PC-9 (cell line): Measurements from ENCODE around the gene JUND. TPM values are rescaled to one million over a fixed set of nuclear protein-coding genes. Genes with fewer than 3 reads are reported as not detected.

Source experiments
- BruUV-seq: library from RNA; stranded (reverse); fragments of 400-500 nt; replicated peaks from 2 replicates; lab custom pipeline; 2021; lab: Mats Ljungman, UMichigan
- CTCF ChIA-PET: fragments of 300-600 bp; sonication (Branson Sonifier 250); formaldehyde crosslinking; loops from one replicate; lab custom pipeline; 2022; ENCODE audit warnings: antibody characterized with exemption; lab: Charles Lee
- POLR2A ChIA-PET: fragments of 300-600 bp; sonication (Branson Sonifier 250); formaldehyde crosslinking; loops from one replicate; lab custom pipeline; 2022; ENCODE audit warnings: antibody characterized with exemption; ENCODE audit not compliant: unreplicated experiment; lab: Charles Lee
- DNase-seq, 2 experiments: peaks; one replicate each; pipeline versions ENCODE4 v3.0.0 to v3.0.0-alpha.2; 2015 to 2022; ENCODE audit warnings: mixed read lengths in 1 of 2
- H2AFZ ChIP-seq: fragments of 200-600 bp; sonication (generic); 2 replicates; pipeline ENCODE4 v1.8.1; 2017; ENCODE audit warnings: antibody characterized with exemption
- H3F3A ChIP-seq: fragments of 200-600 bp; sonication (generic); 2 replicates; pipeline ENCODE4 v1.8.1; 2017; ENCODE audit warnings: antibody characterized with exemption, mild to moderate bottlenecking, low read depth; ENCODE audit not compliant: insufficient read depth
- H3K27ac ChIP-seq: fragments of 200-600 bp; sonication (generic); 2 replicates; pipeline ENCODE4 v1.6.1; 2016; ENCODE audit warnings: mixed run types
- H3K27me3 ChIP-seq: fragments of 200-600 bp; sonication (generic); 2 replicates; pipeline ENCODE4 v1.6.1; 2016; ENCODE audit warnings: low read depth, mixed run types; ENCODE audit not compliant: insufficient read depth
- H3K36me3 ChIP-seq: fragments of 200-600 bp; sonication (generic); 2 replicates; pipeline ENCODE4 v1.6.1; 2016; ENCODE audit warnings: low read depth, mixed run types
- H3K4me1 ChIP-seq: fragments of 200-600 bp; sonication (generic); replicated peaks from 2 replicates; pipeline ENCODE4 v1.6.1; 2016; ENCODE audit warnings: mixed run types; ENCODE audit not compliant: insufficient read depth
- H3K4me2 ChIP-seq: fragments of 200-600 bp; sonication (generic); 2 replicates; pipeline ENCODE4 v1.6.1; 2017; ENCODE audit warnings: mixed run types
- H3K4me3 ChIP-seq: fragments of 200-600 bp; sonication (generic); 2 replicates; pipeline ENCODE4 v1.6.1; 2016; ENCODE audit warnings: mixed run types
- H3K79me2 ChIP-seq: fragments of 200-600 bp; sonication (generic); 2 replicates; pipeline ENCODE4 v1.6.1; 2017; ENCODE audit warnings: low read depth, mixed run types
- H3K9me2 ChIP-seq: fragments of 200-600 bp; sonication (generic); 2 replicates; pipeline ENCODE4 v1.8.1; 2017; ENCODE audit warnings: mild to moderate bottlenecking; ENCODE audit not compliant: insufficient read depth
- H3K9me3 ChIP-seq: fragments of 200-600 bp; sonication (generic); 2 replicates; pipeline ENCODE4 v1.8.1; 2016; ENCODE audit warnings: low read depth; ENCODE audit not compliant: insufficient read depth
- H4K20me1 ChIP-seq: fragments of 200-600 bp; sonication (generic); 2 replicates; pipeline ENCODE4 v1.8.1; 2017; ENCODE audit not compliant: insufficient read depth
- CTCF ChIP-seq: fragments of 200-600 bp; sonication (generic); conservative IDR thresholded peaks from 2 replicates; pipeline ENCODE4 v1.6.1; 2017; ENCODE audit warnings: mixed run types, antibody characterized with exemption, mild to moderate bottlenecking, moderate library complexity
- EZH2 ChIP-seq: fragments of 200-600 bp; sonication (generic); IDR thresholded peaks from 2 replicates; pipeline ENCODE4 v1.8.0; 2017; ENCODE audit warnings: antibody characterized with exemption, low read depth
- intact Hi-C: fragments of 100-400 bp; cut with micrococcal nuclease; formaldehyde crosslinking; loops from one replicate; pipeline ENCODE4 v1.10.0; 2022; ENCODE audit not compliant: unreplicated experiment
- total RNA-seq: library from RNA; stranded (reverse); gene quantifications from 2 replicates; pipeline ENCODE4 v1.2.3, GENCODE V29; 2021

The JUND gene
- total RNA-seq, 1 experiment from 2014 or later = 115 TPM

GRCh38 chr19:18265582-18265981, 15.8 kb downstream of the JUND start:
- peaks cover 13% of the 10 kb centered on the region for H3F3A ChIP-seq
- no peak for TF ChIP-seq CTCF
- no peak for TF ChIP-seq EZH2
- intact Hi-C loops = no loop called here

GRCh38 chr19:18264971-18265540, 16.4 kb downstream of the JUND start:
- no peak overlapping the region for H2AFZ ChIP-seq
- no peak overlapping the region for H3K4me3 ChIP-seq
- no peak overlapping the region for H3K4me2 ChIP-seq
- no peaks in the 10 kb centered on the region for H3K4me1 ChIP-seq
- H3K9me3 ChIP-seq = no peaks in the 10 kb centered on the region
- TF ChIP-seq EZH2 (no peak), CTCF (no peak)
- no peaks in the 10 kb centered on the region for H3K9me2 ChIP-seq
- no peaks in the 10 kb centered on the region for H3K36me3 ChIP-seq
- no peaks in the 10 kb centered on the region for H3K27me3 ChIP-seq
- ChIA-PET POLR2A (no interaction called here), CTCF (no interaction called here)
- H3K27ac ChIP-seq = no peak overlapping the region
- no TSS peak for BruUV-seq
- no peak for DNase-seq
- no peaks in the 10 kb centered on the region for H3K79me2 ChIP-seq
- intact Hi-C loops = no loop called here
- H4K20me1 ChIP-seq = no peaks in the 10 kb centered on the region
- H3F3A ChIP-seq = peaks cover 8% of the 10 kb centered on the region

More at GRCh38 chr19:18265582-18265981, 15.8 kb downstream of the JUND start:
- BruUV-seq = no TSS peak
- Histone ChIP-seq H3K9me3 (no peaks in the 10 kb centered on the region), H3K4me3 (no peak overlapping the region), H3K9me2 (no peaks in the 10 kb centered on the region), H2AFZ (no peak overlapping the region), H3K27ac (no peak overlapping the region), H3K4me1 (no peaks in the 10 kb centered on the region), H3K36me3 (no peaks in the 10 kb centered on the region), H3K4me2 (no peak overlapping the region), H3K27me3 (no peaks in the 10 kb centered on the region), H3K79me2 (no peaks in the 10 kb centered on the region), H4K20me1 (no peaks in the 10 kb centered on the region)
- CTCF ChIA-PET = no interaction called here
- DNase-seq = no peak
- POLR2A ChIA-PET = no interaction called here

- Histone ChIP-seq H3K27ac (no peak overlapping the region), H3K4me3 (no peak overlapping the region), H2AFZ (no peak overlapping the region), H3F3A (no peaks in the 10 kb centered on the region; the same call in 1 of the 2 replicates), H3K9me2 (no peaks in the 10 kb centered on the region), H3K27me3 (no peaks in the 10 kb centered on the region), H3K79me2 (no peaks in the 10 kb centered on the region), H4K20me1 (no peaks in the 10 kb centered on the region), H3K4me2 (no peak overlapping the region), H3K9me3 (no peaks in the 10 kb centered on the region), H3K36me3 (no peaks in the 10 kb centered on the region), H3K4me1 (no peaks in the 10 kb centered on the region)
- CTCF ChIA-PET = no interaction called here
- intact Hi-C loops = no loop called here
- no TSS peak for BruUV-seq
- no peak for TF ChIP-seq EZH2
- no peak for TF ChIP-seq CTCF
- POLR2A ChIA-PET = no interaction called here
- DNase-seq = no peak
Measured at GRCh38 chr19:18264137-18264854, 17.1 kb downstream of the JUND start.
